B cell (primary cell): ENCODE data around the gene PRR33.

Experiments used
- EZH2 ChIP-seq: IDR thresholded peaks from 2 replicates; pipeline ENCODE4 v1.6.1; 2012; ENCODE audit warnings: borderline replicate concordance, low read depth, mild to moderate bottlenecking, moderate library complexity, low read length; ENCODE audit not compliant: insufficient read depth, poor library complexity, severe bottlenecking
- TF ChIP-seq, protein P1 (sequence below): fragments of 200-600 bp; IDR thresholded peaks from one replicate; pipeline ENCODE4 v1.8.0; 2022; ENCODE audit warnings: antibody characterized with exemption, mild to moderate bottlenecking

DNA sequence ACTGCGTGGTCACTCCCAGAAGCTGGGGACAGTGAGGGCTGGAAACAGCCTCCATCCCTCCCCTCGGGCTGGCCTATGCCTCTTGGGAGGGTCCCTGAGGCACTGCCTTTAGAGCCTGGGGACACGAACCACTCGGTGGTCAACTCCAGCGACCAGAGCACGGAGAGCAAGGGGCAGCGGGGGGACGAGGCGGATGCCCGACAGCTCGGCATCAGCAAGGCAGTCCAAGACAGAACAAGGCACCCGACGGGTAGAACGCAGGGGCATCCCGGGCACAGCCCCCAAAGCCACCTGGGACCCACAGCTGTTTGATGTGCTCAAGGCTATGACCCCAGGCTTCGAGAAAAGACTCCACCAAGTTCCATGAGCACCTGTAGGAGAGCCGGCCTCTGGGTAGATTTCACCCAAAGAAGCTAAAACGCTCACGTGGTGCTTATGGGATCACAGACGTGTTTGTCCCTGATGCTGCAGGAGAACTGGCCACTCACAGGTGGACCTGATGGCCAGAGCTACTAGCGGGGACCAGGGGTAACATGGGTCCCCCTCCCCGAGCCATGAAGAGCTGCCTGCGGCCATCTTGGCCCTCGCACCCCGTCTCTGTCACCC, 39.3 kb downstream of the PRR33 start:
- TF ChIP-seq, protein P1, sequence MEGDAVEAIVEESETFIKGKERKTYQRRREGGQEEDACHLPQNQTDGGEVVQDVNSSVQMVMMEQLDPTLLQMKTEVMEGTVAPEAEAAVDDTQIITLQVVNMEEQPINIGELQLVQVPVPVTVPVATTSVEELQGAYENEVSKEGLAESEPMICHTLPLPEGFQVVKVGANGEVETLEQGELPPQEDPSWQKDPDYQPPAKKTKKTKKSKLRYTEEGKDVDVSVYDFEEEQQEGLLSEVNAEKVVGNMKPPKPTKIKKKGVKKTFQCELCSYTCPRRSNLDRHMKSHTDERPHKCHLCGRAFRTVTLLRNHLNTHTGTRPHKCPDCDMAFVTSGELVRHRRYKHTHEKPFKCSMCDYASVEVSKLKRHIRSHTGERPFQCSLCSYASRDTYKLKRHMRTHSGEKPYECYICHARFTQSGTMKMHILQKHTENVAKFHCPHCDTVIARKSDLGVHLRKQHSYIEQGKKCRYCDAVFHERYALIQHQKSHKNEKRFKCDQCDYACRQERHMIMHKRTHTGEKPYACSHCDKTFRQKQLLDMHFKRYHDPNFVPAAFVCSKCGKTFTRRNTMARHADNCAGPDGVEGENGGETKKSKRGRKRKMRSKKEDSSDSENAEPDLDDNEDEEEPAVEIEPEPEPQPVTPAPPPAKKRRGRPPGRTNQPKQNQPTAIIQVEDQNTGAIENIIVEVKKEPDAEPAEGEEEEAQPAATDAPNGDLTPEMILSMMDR, result no peak
- no peak for TF ChIP-seq EZH2
